Fibroblast of skin of left quadriceps (primary cell): ENCODE measurements around the gene CARMIL1.

Experiments used
- DNase-seq, 2 experiments: peaks; one replicate each; pipeline ENCODE4 v3.0.0-alpha.2; 2013; ENCODE audit warnings: low read depth in 2 of 2

Gene CARMIL1

DNA sequence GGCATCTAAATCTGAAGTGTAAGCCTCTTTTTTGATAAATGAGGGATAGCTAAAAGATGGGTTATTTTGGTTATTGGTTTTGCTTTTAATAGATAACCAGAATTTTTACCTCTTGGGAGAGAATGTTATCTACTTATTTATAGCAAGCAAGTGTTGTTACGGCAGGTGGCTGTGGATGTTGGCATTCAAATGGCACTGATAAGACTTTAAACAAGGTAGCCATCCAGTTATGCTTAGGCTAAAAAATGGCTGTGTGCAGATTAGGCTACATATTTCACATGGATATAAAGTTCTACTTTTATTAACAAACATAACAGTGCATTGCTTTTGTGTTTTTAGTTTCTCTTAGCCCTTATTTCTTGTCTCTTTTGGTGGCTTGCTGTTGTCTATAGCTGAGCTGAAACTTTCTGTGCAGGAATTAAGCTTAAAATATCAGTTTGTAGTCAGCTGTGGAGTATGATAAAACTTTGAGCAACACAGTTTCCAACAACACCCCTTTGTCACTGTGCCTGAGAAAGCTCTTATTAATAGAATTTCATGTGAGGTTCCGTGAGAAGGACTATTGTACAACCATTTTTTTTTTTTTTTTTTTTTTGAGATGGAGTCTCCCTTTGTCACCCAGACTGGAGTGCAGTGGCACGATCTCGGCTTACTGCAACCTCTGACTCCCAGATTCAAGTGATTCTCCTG lies 28.8 kb downstream of the CARMIL1 start:
- DNase-seq: no peak

DNA sequence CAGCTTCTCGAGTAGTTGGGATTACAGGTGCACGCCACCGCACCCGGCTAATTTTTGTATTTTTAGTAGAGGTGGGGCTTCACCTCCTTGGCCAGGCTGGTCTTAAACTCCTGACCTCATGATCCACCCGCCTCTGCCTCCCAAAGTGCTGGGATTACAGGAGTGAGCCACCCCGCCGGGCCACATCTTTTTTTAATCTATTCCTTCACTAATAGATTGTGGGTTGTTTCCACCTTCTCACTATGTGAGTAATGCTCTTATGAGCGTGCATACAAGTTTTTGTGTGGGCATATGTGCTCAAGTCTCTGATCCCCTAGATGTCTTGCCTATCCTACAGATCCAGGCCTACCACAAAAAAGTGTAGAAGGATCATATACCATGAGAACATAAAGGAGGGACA lies 30.7 kb downstream of the CARMIL1 start:
- DNase-seq: no peak

DNA sequence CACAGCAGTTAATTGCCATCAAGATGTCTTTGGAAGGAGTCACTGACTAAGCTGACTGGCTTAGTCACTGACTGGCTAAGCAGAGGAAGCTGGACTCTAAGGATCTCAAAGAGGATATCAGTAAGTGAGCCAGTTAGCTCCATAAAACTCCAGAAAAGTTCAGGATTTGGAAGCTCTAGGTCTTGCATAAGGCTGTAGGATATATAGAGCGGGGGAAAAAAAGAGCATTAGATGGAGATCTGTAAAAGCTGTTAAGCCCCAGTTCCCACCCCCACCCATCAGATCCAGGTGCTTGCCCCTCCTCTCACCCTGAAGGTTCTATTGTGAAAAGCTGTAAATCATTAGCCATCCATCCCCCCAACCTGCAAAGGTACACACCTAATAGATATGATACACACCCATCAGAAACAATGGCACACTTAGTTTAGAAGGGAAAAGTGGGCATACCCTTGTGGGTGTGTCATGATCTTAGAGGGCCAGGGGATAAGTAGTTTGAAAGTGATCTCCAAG lies 32.2 kb downstream of the CARMIL1 start:
- DNase-seq: no peak

DNA sequence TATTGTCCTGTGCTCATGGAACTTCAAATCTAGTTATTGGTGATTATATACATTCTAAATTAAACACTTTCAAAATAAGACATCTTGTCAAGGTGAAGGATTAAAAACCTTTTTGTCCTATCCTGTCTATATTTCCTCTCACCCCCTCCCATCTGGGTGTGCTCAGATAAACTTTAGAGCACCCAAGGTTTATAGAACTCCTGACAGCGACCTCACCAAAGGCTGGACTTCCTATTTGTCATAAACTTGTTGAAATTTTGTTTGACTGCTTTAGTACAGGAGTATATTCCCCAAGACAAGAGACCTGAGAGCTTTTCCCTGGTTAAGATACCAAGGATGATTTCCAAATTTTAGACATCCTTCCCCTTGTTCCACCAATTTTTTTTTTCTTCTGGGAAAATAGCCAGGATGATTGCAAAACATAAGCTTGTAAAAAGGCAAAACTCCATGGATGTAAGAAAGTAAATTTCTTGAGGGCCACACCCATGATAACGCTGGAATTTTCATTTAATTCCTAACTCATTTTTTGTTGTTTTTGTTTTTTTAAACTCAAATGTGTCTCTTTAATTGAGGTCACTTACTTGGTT lies 33.0 kb downstream of the CARMIL1 start:
- peak; percentile 74 to 78 for DNase-seq

DNA sequence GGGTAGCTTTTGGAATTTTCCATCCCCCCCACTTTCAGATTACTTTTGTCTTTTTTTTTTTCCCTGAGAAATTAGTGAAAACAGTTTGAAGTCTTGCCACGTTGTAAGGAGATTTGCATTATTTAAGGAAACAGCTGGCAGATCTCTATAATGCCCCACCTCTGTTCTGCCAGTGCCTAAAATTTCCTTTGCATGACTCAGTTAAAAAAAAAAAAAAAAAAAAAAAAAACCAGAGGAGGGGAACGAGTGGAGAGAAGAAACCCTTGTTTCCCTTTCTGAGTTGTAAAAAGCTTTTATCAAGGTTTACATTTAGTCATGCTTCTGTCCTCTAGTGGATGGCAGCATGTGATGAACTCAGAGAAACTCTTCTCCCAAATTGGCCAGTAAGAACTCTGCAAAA lies 33.5 kb downstream of the CARMIL1 start:
- DNase-seq: peak; percentile 21 to 36

DNA sequence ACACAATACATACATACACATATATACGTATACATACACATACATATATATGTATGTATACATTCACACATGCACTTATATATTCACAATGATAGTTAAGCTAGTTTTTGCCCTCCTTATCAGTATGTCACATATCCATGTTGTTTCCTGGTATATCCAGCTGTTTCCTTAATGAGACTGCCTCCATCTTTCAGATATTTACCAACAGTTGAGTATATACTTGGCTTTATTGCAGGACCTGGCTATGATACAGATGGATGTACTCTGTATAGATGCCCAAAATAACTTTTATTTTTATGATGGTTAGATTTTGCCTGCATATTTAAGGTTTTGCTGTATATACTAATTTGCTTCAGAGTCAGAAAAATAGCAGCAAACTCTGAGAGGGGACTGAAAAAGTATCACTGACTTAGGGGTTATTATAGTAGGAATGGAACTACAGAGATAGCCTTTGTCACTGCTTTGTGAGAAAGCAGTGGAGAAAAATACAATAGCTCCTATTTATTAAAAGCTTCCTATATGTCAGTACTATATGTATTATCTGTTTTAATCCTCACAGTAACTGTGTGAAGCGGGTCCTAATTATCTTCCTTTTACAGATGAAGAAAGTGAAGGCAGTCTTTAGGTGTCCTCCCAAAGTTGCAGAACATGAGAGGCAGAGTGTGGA lies 35.5 kb downstream of the CARMIL1 start:
- DNase-seq: no peak

DNA sequence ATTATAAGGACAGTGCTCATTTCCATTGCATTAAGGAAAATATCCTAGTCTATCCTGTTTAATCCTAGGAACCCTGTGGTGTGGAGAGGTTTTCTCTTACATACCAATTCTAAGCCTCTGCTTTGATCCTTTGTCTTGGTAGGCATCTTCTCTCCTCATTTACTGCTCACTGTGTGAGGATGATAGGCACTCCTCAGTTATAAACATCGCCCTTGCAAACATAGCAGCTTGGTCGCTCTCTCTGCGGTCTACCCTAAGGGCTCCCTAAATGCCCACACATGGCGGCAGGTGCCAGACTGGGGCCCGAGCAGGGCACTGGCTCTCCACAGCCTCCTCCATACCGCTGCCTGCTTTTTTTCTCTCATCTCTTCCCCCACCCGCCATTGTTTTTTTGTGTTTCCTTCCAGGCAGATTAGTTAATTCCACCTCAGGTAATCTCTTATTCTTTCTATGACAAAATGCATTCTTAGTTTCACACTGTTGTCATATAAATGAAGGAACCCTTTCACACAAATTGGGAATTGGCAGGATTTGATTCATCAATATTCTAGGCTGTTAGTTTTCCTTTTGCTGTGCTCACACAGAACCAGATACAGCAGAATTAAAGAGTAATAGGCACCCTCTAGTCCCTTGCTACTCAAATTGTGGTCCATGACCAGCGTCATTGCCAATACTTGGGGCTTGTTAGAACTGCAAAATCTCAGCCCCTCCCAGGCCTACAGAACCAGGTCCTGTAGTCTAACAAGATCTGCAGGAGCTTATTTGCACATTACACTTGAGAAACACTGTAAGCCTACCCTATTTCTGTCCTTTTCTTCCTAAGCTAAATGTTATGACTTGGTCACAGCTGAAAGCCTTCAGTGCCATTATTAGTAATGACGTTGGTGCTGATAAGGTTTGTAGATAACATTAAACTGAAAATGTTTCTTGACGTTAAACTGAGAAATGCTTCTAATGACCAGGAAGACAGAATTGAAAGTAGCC lies 36.3 kb downstream of the CARMIL1 start:
- no peak for DNase-seq

DNA sequence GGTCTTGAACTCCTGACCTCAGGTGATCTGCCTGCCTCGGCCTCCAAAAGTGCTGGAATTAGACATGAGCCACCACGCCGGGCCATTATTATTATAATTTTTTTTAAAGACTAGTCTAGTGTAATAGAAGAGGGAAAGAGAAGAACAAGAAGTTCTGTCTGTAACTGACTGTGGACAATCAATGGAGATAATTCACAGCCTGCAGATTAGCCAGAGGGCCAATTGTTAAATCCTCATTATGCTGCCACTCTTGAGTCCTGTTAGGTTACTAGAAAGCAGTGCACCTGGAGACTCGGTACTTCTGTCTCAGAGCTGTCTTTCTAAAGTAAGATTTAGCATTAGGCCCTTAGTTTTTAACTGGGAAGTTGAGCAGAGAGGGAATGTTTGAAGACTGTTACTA lies 37.5 kb downstream of the CARMIL1 start:
- DNase-seq: no peak

DNA sequence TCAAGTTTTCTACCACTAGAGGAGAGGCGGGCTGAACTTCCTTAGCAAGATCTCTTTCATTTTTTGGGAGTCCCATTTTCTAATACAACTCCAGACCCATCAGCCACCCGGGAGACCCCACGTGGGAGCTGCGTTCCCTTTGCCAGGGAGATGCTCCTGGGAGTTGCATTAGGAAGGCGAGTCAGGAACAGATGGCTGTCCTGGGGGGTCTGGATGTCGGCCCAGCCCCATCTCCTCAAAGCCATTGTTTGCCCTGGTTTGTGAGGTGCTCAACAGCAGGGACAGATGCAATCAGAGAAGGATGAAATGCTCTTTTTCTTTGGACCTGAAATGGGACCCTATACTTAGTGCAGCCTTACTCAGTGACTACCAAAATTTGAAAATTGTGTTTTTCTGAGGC lies 39.4 kb downstream of the CARMIL1 start:
- no peak for DNase-seq

DNA sequence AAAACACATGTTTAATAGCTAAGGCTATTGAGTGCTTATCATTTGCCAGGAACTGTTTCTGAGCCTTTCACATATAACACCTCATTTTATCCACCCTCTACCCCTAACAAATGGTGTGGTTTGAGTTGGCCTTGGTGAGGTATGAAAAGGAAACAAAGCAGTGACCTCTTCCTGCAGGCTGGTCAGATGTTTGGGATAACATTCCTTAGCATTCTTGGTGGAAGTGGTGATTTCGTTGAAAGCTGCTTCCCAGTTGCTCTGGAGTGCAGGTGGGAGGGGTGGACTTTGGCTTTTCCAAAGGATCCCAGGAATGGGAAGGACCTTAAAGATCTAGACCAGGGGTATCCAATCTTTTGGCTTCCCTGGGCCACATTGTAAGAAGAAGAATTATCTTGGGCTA lies 41.3 kb downstream of the CARMIL1 start:
- no peak for DNase-seq

DNA sequence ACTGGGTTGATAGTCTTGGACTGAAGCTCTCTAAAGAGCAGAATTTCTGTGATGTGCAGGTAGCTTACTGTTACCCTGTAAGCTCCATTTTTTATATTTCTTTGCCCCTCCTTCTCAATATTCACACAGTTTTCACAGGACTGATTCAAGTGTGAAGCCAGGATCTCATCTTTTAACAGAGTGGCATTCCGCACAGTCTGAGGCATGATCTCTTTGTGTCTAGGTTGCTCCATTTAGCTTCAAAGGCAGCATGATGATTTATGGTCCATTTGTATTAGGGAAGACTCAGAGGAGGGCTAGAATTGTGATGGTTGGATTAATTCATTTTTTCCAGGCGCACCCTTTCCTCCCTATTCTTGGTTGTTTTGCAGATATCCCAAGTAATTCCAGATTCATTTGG lies 43.5 kb downstream of the CARMIL1 start:
- no peak for DNase-seq

DNA sequence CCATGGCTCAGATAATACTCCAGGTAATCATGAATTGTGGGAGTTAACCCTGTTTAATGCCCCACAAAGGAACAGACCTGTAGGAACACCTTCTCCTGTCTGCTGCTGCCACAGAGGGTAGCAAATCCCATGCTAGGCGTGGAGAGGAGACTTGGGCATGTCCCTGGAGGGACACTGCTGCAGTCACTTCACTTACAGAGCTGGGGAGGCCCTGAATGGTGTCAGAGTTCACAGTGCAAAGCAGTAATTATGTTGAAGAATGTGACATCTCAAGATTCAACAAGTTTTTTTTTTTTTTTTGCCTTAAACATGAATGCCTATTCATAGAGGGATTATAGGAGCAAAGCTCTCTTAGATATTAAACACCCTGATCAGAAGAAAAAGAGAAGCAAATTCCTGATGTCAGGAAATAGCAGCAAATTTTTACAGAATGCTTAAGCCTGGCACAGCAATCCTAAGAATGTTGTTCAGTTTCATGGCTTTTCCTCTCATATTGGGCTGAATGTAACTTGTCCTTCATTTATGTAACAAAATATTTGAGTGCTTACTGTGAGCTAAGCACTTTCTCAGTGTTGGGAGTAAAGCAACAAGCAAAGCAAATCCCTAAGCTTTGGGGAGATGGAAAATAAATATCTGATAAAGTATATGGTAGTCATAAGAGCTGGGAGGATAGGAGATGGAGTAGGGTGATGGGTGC lies 45.0 kb downstream of the CARMIL1 start:
- DNase-seq: no peak

DNA sequence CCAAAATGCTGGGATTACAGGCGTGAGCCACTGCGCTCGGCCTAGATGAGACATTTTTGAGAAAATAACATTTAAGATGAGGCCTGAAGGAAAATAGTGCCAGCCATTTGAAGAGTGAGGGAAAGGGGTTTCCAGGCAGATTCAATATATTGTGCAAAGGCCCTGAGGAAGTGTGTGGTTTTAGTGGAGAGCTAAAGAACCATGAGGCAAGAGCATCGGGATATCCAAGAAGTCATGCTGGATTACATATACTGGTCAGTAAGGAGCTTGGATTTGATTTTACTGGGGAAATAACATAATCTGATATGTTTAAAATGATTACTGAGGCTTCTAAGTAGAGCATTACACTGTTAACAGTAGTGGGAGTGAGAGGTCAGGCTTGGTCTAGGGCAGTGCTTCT lies 47.0 kb downstream of the CARMIL1 start:
- no peak for DNase-seq

DNA sequence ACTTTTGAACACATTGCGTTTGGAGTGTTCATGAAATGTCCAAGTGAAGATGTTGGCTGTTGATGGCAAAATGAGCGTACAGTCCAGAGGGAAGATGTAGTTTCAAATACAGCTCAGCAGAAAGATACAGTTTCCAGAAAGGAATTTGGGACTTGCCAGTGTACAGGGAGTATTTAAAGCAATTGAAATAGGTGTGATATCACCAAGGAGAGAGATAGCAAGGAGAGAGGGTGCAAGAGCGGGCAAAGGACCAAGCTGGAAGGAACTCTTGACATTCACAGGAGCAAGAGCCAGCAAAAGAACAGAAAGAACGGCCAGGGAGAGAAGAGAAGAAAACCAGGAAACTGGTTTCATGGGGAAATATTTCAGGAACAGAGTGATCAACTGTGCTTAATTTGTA lies 47.8 kb downstream of the CARMIL1 start:
- DNase-seq: no peak

DNA sequence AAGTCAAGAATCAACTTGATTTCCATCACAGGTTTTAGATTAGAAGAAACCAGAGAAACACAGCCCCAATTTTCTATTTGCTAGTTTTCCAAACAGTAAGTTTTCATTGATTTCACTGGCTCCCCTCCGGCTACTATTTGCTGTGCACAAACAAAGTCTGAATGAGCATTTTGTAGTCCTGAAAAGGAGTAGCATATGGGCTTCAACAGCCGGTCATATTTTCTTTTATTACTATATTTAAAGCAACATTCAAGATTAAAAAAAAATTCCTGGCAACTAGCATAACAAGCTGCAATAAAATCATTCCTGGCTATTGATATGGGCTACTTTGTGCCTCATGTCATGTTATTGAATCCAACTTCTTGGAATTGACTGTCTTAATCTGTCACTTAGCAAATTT lies 48.3 kb downstream of the CARMIL1 start:
- no peak for DNase-seq

DNA sequence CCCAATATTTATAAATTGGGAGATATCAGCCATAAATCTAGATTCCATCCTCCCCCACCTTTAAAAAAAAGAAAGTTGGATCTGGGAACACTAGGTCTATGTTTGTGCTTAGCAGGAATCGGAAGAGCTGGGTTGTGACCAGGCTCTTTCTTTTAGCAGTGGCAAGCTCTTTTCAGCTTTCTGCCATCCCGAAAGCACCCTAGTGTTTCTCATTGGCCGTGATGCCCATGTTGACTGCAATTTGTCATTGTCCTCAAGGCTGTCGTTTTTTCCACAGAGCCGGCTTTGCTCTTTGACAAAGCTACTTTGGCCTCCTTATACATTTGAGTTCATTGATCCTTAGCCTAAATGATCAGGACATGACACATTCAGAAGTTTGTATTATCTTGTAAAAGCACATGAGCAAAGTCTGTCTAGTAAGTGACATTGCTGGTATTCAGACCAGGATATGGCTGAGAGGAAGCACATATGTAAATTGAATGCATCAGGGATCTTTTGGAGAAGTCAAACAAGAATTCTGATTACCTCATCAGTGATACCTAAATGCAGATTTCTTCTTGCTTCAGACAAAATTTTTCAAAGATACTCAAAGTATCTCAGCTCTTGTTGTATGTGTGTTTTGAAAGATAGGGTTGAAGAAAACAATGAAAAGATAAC lies 50.1 kb downstream of the CARMIL1 start:
- DNase-seq: no peak

DNA sequence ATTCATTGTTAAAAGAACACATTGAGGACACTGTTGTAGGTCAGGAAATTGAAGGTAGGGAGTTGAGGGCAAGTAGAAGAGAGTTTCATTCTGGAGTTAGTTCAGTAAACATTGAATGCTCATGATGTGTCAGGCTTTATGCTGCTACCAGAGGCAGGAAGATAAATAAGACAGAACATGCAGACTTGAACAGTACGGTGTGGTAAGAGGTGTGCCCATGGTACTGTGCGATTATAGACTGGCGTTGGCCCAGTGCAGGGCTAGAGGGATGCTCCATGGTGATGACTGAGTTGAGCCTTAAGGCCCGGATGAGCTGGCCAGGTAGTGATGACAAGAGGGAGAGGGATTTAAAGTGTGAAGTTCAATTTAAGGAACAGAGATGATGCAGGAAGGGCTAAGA lies 50.8 kb downstream of the CARMIL1 start:
- DNase-seq: no peak

DNA sequence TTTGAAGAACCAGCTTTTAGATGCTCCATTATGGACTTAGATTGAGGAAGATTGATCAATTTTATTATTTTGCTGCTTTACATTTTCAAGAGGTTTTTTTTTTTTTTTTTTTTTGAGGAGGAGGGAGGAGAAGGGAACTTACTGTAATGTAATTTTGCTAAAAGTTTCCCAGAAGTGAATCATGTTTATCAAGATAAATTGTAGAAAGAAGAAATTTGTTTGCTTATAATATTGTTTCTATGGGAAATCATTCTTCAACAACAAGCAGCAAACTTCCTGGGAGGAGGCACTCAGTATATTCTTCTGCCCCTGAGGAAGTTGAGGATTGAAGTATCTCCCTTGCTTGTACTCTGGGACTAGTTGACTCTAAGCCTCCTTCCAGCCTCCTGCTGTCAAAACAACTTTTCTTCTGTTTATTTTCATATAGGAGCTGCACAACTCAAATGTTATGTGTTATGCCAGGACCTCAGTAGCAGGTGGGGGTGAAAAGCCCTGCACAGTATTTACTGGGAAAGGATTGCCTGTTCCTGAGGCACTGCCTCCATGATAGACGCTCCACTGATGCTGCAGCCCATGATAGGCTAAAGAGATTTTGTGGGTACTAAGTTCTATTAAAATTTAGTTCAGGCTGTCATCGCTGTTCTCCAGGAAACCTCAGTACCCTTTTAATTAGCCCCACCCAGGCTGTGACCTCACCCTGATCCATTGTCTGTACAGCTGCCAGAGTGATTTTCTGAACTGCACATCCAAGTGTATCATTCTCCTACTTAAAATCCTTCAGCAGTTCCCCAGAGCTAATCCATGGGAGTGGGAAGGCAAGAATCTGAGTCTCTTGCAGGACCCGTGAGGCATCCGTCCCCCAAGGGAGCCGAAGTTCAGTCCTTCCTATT lies 51.9 kb downstream of the CARMIL1 start:
- no peak for DNase-seq

DNA sequence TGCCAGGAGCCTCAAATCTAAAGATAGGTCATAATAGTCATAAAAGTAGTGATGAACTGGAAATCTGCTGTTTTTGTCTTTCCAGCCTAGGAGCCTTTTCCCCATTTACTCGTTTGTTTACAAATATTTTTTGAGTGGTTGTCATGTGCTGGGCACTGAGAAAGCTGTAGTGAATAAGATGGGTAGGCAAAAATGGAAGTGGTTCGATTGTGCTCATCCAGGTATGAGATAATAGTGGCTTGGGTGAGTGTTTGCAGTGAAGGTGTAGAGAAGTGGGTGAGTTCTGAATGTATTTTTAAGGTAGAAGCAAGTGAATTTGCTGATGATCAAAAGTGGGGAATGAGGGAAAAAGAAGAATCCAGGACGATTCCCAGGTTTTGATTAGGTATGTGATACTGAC lies 53.0 kb downstream of the CARMIL1 start:
- DNase-seq: no peak

DNA sequence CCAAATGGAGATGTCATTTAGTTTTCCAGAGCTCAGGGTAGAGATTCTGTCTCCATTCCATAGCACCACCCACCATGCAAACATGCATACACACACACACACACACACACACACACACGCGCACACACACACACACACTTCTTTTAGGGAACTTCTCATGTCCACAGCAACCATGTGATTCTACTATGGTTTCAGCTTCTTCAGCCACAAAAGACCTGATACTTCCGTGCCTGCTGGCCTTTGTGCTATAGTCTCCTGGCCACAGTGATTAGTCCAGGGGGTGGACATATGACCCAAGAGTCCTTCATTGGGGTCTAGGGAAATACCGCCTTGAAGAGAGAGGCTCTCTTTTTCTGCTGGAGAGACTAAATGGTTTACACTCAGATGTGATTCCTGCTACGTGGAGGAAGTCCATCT lies 53.5 kb downstream of the CARMIL1 start:
- no peak for DNase-seq
